Measurements from ENCODE around the gene UBE2E1.

Gene UBE2E1

DNA sequence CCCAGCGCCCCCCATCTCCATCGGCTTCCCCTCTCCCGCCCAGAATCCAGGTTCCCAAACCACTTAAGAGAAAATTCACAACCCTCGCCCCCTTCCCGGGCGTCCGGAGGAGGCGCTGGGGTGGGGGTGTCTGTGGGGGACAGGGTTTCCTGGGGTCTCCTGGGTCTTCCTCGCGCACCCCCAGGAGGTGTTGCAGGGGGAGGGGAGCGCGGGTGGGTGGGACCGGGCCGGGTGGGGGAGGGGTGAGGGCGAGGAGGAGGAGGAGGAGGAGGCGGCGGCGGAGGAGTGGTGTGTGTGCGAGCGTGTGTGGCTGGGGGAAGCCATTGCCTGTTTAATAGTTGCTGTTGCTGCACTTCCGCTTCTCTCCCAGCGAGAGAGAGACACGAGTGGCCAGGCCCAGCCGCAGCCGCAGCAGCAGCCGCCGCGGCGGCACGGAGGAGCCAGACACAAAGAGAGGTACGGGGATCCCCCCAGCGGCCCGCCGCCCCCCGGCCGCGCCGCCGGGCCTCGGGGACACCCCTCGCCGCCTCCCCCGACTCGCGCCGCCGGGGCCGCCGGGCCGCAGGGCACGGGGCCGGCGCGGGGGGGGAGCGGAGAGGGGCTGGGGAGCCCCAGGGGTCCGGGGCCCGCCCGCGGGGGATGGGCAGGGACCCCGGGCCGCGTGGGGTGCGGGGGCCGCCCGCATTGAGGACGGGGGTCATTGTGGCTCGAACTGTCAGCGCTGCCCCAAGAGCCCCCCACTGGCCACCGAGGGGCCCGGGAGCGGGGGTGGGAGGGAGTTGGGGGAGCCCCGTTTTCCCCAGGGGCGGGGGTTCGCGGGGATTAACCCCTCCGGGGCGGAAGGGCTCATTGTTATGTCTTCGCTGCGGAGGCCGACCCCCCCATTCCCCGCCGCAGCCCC, at the start of gene UBE2E1:
Gene UBE2E1, plus strand, starts transcription at position 323 of the 901 bp plus-strand sequence. CDS start 1,315 bp downstream, outside the sequence.
- DNase-seq (ENCODE audit: low read depth in 2 of 2) = peak; percentile 32 to 42

DNA sequence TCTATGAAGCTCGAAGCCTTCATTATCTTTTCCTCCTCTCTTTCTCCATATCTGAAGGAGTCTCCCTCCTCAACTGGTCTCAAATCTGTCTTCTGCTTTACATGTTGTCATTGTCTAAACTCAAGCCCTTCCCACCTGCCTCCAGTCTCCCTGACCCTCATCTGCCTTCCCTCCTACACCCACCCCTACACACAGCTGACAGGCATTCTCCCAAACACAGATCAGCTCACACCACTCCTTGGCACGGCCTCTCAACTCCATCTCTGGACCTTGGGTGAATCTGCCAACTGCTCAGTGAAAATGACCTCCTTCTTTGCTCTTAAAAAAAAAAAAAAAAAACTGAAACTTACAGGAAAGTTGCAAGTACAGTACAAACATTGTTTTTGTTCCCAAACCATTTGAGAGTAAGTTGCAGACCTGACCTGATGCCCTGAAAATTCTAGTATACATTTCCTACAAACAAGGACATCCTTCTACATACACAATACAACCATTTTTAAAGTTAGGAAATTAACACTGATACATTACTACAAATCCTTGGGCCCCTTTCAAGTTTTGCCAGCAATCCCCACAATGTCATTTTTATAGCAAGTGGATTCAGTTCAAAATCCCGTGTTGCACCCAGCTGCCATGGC, 49.4 kb upstream of the UBE2E1 start:
- DNase-seq (ENCODE audit: low read depth in 2 of 2) = no peak

DNA sequence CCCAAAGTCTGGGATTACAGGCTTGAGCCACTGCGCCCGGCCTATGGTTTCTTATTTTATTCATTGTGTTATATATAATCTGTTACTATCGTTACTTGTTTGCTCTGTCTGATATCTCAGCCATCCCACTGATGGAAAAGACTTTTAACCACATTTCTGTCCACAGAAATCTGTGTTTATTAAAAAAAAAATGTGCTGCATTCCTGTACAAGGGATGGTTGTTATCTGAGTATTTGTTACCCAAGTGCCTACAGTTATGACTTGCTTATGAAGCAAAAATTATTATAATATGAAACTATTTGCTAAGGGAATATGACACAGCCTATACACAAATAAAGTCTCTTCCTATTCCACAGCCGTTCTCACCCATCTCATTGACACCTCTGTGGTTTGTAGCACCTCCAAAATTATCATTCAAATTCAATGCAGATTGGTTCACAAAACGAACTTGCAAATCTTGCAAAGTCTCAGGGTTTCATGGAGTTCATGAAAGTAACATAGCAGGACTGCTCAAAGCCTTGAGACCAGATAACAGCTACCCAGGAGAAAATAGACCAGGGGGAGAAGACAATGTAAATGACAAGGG, 47.4 kb upstream of the UBE2E1 start:
- DNase-seq (ENCODE audit: low read depth in 2 of 2) = no peak

DNA sequence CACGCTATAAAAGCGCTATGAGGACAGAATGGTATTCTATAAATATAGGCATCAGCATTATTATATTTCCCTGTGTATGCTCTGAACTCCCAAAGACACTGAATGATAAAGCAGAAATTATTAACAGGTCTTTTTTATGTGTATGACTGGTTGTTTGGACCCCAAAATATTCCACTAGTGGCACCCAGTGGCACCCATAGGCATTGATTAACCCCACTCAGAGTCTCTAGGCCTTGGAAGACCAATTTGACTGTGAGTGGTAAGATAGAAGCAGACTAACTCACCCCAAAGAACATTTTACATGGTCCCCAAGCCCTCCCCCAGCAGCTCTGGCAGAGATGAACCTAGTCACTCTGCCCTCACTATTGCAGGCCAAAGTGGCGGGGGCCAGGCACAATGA, 45.4 kb upstream of the UBE2E1 start:
- no peak for DNase-seq (ENCODE audit: low read depth in 2 of 2)

DNA sequence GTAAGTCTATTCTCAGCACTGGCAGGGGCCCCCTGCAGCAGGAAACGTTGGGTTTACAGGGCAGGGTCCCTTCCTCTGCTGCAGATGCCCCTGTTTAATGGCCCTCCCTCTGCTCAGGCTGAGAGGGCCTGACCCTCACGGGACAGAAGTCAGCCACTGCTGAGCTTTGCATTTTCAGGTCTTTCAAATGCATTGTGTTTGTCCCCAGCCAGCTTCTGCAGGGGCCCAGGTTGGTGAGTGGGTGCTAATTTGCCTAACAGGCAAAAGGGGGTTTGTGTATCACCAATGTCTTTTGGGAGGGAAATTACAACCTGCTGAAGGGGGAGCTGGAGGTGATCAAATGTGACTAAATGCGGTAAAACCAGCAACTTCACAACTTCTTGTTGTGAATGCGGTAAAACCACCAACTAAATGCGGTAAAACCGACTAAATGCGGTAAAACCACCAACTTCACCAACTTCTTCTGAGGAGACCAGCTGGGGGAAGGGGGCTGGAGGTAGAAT, 44.8 kb upstream of the UBE2E1 start:
- DNase-seq (ENCODE audit: low read depth in 2 of 2) = no peak

DNA sequence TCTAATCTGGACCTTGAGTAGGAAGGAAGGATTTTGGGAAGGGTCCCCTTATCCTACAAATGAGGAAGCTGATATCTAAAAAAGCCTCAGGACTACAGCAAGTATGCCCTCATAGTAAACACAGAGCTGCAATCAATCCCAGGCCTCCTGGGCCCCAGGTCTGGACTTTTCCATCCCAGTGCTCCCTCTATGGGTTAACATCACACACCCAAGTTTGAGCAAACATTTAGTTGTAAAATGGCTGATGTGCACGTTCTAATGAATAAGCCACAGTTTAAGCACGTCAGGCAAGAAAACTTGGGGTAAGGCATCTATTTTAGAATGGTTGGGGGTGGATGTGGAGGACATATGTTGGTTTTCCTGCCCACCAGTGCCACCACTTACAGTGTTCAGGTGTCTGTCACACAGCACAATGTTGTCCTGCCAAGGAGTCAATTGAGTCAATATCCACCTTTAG, 44.3 kb upstream of the UBE2E1 start:
- no peak for DNase-seq (ENCODE audit: low read depth in 2 of 2)

DNA sequence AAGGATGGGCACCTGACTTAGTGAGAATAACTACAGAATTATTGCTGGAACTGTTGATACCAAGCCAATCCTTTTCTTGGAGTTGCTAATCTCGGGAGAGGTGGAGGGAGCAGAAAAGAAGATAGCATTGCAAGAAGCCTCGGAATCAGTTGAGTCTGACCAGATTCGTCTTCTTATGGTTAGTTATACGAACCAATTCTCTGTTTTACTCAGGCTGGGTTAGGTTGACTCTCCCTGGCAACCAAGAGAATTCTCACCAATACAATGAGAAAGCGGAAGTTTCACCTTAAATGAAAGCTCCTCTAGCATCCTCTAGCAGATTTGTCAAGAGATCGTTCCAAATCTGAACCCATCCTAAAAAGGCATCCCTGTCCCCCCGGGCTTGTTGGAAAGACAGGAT, 43.5 kb upstream of the UBE2E1 start:
- no peak for DNase-seq (ENCODE audit: low read depth in 2 of 2)

DNA sequence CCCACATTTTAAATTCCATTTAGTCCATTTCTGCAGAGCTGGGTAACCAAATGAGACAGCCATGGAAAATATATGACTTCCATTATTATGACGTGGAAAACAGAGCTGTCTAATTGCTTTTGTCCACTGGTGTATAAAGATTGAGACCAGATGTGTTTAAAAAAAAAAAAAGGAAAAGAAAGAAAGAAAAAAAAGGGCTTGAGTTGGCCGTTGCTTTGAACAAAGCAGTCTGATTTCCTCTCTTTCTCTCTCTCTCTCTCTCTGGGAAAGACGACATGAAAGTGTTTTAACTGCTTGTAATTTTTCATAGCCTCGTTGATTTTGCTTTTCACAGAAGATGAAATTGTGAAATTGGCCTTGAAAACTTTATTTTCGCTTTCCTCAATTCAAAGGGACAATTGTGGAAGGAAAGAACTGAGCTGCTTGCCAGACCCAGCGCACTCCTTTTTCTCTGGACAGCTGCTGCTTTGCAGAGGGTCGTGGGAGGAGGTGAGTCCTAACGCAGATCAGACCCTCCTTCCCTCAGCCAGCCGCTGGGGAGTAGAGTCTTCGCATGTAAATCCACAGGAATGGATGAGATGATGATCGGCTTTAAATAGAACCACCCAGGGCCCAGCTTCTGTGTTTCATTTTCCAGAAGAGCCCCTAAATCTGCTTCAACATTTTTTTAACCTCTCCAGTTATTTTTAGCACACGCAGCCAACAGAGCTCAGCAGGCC, 42.8 kb upstream of the UBE2E1 start:
- no peak for DNase-seq (ENCODE audit: low read depth in 2 of 2)

DNA sequence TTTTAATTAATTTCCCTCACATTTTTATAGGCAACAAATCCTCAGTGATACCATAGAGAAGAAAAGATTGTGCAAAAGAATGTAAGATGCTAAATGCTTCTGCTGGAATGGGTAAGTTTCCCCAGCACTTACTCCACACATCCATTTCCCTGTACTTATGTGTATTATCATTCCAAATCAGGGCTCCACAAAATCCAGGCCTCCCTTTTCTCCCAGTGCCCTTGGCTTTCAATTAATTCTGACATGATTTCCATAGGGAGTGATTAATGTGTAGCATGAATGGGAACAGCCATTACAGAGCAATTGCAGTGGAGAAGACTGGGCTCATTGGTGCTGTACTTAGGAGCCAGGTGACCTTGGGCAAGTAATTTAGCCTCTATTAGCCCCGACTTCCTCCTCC, 41.3 kb upstream of the UBE2E1 start:
- no peak for DNase-seq (ENCODE audit: low read depth in 2 of 2)

DNA sequence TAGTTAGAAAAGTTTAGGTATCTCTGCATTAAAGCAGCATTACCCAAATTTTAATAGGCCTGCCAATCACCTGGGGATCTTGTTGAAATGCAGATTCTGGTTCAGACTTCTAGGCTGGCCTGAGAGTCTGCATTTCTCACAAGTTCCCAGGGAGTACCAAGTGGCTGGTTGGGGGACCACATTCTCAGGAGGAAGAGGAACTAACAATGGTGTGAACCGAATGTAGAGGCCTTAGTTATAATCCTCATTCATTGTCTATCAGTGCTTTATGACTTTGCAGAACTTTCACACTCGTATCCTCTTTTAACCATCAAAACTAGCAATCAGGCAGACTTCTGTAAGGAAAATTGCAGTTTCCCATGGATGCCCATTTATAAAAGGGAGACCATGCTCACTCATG, 38.2 kb upstream of the UBE2E1 start:
- DNase-seq (ENCODE audit: low read depth in 2 of 2) = no peak

DNA sequence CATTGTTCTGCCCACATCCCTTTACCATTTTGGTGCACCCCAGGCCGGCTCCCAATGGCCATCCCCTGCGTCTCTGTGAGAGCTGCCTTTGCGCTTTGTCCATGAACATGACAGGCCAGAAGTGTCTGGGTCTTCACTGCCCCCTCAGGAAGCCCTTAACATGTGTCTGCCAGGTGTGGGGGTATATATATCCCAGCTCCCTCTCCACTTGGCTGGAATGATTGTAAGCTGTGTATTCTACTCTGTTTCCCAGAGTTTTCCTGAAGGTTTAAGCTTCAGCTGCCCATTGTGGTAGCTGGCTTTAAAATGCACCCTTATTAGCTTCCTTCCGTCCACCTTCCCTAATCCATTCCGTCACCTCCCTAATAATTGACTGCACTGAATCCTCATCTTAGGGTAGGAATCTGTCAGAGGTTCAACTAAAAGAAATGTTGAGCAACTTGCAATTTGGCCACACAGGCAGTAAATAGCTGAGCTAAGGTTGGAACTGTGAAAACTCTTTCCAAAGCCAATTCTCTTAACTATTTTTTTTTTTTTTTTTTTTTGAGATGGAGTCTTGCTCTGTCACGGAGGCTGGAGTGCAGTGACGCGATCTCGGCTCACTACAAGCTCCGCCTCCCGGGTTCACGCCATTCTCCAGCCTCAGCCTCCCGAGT, 30.4 kb upstream of the UBE2E1 start:
- DNase-seq (ENCODE audit: low read depth in 2 of 2) = no peak

DNA sequence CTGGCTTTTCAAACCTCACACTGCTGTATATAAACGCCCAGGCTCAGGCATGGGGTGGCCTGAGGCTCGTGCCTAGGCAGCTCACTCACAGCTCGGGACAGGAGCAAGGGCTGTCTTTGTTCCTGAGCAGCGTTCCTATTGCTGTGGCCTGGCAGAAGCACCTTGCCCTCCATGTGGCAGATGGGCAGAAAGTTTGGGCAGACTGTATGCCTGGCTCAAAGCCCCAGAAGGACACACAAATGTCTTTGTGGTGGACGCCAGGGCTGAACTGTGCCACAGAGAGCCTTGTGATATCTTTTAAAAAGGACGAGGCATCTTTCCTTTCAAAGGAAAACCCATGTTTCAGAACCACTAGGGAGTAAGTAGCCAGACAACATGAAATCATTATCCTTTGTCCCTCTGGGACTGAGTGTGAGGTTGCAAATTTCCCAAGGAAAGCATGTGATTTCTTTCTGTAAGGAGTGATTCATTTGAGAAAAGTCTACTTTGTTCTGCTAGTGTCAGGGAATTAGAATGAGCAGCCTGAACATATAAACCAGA, 29.3 kb upstream of the UBE2E1 start:
- no peak for DNase-seq (ENCODE audit: low read depth in 2 of 2)

DNA sequence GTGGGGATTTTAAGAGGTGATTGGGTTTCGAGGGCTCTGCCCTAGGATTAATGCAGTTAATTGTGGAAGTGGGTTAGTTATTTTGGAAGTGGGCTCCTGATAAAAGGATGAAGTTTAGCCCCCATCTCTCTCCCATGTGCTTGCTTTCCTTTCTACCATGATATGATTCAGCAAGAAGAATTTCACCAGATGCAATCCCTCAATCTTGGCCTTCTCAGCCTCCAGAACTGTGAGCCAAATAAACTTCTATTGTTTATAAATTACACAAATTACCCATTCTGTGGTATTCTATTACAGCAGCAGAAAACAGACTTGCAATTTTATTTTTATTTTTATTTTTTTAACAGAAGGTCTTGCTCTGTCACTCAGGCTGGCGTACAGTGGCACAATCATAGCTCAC, 27.3 kb upstream of the UBE2E1 start:
- no peak for DNase-seq (ENCODE audit: low read depth in 2 of 2)

DNA sequence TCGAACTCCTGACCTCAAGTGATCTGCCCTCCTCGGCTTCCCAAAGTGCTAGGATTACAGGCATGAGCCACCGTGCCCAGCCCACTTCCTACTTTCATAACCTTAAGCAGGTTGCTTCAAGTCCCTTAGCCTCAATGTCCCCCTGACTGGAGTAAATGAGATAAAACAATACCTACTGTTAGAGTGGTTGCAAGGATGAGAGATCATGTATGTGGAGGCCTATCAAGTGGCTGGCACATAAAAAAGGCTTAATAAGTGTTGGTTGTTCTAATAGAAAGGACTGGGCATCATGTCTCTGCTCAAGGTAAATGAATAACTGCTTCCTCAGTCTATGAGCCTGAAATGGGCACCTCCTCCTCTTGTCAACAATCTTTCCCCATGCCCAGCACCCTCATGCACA, 25.9 kb upstream of the UBE2E1 start:
- DNase-seq (ENCODE audit: low read depth in 2 of 2) = no peak

DNA sequence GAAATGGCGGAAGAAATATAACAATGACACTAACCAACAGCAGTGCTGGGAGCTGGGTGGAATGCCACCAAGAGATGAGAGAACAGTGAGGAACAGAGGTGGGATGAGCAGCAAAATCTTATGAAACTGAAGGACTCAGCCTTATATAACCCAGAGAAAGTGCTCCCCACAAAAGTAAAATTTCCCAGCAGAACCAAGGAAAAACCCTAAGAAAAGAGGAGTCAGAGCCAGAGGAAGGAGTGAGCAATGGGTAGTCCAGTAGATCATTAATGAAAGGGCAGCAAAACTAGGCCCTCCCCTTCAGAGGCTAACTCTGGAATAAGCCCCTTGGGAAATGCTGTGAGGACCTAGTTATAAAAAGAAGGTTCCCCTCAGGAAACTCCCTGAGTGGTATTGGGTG, 24.7 kb upstream of the UBE2E1 start:
- no peak for DNase-seq (ENCODE audit: low read depth in 2 of 2)

DNA sequence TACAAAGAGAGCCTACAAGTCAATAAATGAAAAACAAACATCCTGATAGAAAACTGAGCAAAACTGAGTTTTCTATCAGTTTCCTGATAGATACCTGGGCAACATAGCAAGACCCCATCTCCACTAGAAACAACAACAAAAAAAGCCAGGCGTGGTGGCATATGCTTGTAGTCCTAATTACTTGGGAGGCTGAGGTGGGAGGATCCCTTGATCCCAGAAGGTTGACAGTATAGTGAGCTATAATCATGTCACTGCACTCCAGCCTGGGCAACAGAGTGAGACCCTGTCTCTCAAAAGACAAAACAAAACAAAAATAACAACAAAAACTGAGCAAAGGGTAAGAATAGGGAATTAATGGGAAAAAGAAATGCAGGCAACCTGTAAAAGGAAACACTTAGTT, 23.9 kb upstream of the UBE2E1 start:
- no peak for DNase-seq (ENCODE audit: low read depth in 2 of 2)

DNA sequence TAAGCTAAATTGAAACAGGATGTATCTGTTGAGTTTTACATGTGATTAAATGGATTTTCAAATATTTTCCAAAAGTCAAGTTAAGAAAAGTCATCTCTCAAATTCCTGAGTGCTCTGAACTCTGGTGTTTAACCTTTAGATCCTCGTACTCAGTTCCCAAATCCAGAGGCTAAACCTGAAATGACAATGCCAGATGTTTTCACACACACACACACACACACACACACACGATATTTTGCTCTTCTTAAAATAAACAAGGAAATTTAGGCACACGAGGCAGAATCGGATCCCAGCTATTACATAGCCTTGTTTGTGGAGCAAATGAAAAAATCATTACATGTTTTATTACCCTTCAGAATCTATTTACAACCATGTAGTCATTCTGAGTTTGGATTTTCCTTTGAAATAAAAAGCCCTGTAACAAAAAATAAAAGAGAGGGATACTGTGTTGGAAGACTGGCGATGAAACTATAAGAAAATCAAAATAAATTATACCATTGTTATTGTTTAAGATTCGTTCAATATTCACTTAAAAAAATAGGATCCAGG, 20.6 kb upstream of the UBE2E1 start:
- DNase-seq (ENCODE audit: low read depth in 2 of 2) = no peak

DNA sequence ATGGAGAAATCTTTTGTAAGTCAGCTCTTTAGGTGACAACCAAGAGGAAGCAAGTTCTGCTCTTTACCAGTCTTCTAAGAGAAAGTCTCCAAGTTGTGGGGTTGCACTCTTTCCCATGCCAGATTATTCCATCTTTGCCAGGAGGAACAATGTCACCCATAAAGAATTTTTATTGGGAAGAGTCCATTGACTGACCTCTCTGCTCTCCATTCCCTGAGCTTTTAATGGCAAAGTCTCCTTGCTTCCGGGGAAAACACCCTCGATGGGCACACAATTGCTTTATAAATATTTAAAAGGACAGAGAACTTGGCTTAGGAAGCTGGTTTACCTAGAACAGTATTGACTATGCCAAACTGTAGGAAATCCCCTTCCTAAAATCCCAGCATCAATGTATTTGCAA, 19.9 kb upstream of the UBE2E1 start:
- no peak for DNase-seq (ENCODE audit: low read depth in 2 of 2)

DNA sequence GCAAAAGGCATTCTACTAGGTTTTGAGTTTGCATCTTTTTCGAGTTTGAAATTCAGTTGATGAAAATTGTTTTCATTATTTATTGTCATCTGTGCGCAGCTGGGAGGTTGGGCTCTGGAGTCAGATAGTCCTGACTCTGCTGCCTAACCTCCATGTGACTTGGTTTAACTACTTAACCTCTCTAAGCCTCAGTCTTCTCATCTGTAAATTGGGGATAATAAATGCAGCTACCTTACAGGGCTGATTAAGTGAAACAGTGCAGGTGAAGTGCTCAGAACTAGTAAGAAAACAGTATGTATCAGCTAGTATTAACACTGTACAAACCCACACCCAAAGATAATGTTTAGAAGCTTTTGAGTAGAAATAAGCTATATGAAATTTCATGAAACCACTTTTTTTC, 14.1 kb upstream of the UBE2E1 start:
- no peak for DNase-seq (ENCODE audit: low read depth in 2 of 2)

DNA sequence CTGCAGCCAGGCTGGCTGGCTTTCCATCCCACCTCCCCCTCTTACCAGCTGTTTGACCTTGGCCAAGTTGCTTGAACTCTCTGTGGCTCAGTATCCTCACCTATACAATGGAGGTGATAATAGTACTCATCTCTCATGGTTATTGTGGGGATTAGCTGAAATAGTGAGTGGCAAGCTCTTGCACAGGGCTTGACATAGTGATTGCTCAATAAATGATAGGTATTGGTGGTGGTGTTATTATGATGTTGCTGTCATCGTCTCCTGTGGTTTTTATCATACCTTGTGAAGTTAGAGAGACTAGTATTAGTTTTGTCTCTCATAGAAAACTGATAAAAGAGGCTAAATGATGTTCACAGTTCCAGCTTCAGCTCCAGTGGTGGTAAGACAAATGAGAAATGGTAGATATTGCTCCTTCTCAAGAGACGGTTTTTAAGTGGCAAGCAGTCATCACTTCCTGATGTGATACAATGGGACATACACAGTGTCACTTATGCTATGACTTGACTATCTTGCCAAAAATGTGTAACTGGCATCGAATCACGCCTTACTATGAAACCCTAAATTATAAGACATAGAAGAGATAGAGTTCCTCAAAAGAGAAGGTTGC, 12.1 kb upstream of the UBE2E1 start:
- DNase-seq (ENCODE audit: low read depth in 2 of 2) = no peak

Data from stimulated activated CD8-positive, alpha-beta memory T cell treated with anti-CD3 and anti-CD28 coated beads, Interleukin-15, amount 100 ng/mL, for 48 hours (primary cell).